Measurements from ENCODE around the gene SHKBP1. TPM values are rescaled to one million over a fixed set of nuclear protein-coding genes. Genes with fewer than 3 reads are reported as not detected.

Gene SHKBP1
- total and polyA plus RNA-seq, 2 of the 8 experiments (the other 6 are each of a cell fraction or from before 2014, with no cell fraction given): 74.6 to 98.8 TPM

DNA sequence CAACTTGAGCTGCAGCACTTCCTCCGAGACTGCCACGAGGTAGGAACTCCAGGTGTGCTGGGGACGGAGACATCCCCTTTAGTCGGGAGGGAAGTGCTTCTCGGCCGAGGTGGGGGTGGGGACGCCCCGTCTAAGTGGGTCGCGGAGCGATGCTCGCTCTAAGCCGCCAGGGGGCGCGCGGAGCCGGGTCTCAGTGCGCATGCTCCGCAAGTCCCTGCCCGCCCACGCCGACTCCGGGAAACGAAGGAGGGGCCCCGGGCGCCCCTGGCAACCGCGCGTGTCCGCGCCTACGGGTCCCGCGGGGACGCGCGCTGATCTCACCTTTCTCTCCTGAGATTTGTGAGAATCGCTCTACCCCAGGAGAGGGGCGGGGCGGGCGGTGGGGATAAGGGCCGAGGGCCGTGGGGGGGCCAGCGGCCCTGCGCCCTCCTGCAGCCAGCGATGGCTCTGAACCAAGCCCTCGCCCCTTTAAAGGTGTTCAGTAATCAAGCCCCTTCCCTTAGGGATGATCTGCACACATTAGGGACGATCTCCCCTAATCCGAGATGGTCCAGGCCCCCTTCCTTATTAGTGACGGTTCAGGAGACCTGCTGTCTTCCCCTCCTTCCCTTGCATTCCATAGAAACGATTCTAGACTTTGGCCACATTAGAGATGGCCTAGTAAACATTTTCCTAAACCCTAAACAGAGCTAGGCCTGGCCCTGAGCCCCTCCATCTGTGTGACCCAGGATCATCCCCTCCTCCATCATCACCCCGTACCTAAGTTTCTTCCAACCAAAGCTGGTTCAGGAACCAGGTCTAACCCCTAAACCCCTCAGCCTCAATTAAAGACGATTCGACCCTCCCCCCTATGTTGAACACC, 47.3 kb upstream of the SHKBP1 start (continued):
- 0 out of 4 replicates have a peak, but pooled peaks of 1 of the 2 experiments have one; percentile 41 for TF ChIP-seq SIN3A (conservative IDR thresholded peaks at IDR 0.05 in 1 of 2, IDR thresholded peaks at IDR 0.05 in 1 of 2; ENCODE audit: low read depth in 1 of 2, low read length in 2 of 2)
- peak; percentile 75 for TF ChIP-seq CTBP2 (IDR thresholded peaks at IDR 0.05; ENCODE audit: borderline replicate concordance, insufficient read depth, insufficient read length, low read length)
- peak; percentile 35 to 39; a peak in 2 of 4 replicates for TF ChIP-seq RAD21 (IDR thresholded peaks at IDR 0.05 in 1 of 2, conservative IDR thresholded peaks at IDR 0.05 in 1 of 2; ENCODE audit: low read depth in 2 of 2, low read length in 2 of 2)
- TF ChIP-seq SP4 (IDR thresholded peaks at IDR 0.05; ENCODE audit: low read length): peak; percentile 72; the same call in 1 of the 2 replicates
- TF ChIP-seq CHD2 (IDR thresholded peaks at IDR 0.05; ENCODE audit: low read length): no peak; the same call in 1 of the 2 replicates
- TF ChIP-seq, protein P1, sequence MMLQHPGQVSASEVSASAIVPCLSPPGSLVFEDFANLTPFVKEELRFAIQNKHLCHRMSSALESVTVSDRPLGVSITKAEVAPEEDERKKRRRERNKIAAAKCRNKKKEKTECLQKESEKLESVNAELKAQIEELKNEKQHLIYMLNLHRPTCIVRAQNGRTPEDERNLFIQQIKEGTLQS (IDR thresholded peaks at IDR 0.05; ENCODE audit: insufficient read depth, low read depth, low read length): peak; percentile 68
- TF ChIP-seq POLR2A (IDR thresholded peaks at IDR 0.05; ENCODE audit: control extremely low read depth in 1 of 2, low read depth in 2 of 2, low read length in 2 of 2): no peak
- TF ChIP-seq, protein P2, sequence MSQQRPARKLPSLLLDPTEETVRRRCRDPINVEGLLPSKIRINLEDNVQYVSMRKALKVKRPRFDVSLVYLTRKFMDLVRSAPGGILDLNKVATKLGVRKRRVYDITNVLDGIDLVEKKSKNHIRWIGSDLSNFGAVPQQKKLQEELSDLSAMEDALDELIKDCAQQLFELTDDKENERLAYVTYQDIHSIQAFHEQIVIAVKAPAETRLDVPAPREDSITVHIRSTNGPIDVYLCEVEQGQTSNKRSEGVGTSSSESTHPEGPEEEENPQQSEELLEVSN (IDR thresholded peaks at IDR 0.05): 0 out of 2 replicates have a peak, but pooled peaks have one; percentile 39
- TF ChIP-seq EGR1 (IDR thresholded peaks at IDR 0.05; ENCODE audit: borderline replicate concordance, low read depth, low read length): peak; percentile 100
- peak; percentile 58 for TF ChIP-seq ASH2L (IDR thresholded peaks at IDR 0.05; ENCODE audit: low read length)
- TF ChIP-seq CEBPB (IDR thresholded peaks at IDR 0.05; ENCODE audit: low read depth, low read length): no peak
- TF ChIP-seq RFX5 (IDR thresholded peaks at IDR 0.05; ENCODE audit: borderline replicate concordance, low read depth, low read length): peak; percentile 19; the same call in 1 of the 2 replicates
- peak; percentile 59; the same call in 1 of the 2 replicates for TF ChIP-seq SP1 (IDR thresholded peaks at IDR 0.05; ENCODE audit: low read depth, low read length)
- TF ChIP-seq NRF1 (IDR thresholded peaks at IDR 0.05; ENCODE audit: low read depth, low read length): peak; percentile 90
- TF ChIP-seq SRF (IDR thresholded peaks at IDR 0.05; ENCODE audit: low read depth, low read length): no peak
- no peak for TF ChIP-seq KDM4A (IDR thresholded peaks at IDR 0.05; ENCODE audit: low read depth, low read length, severe bottlenecking)
- peak; percentile 81 for TF ChIP-seq MAX (IDR thresholded peaks at IDR 0.05)
- peak; percentile 80 for TF ChIP-seq BACH1 (IDR thresholded peaks at IDR 0.05; ENCODE audit: low read length)
- TF ChIP-seq GABPA (IDR thresholded peaks at IDR 0.05; ENCODE audit: borderline replicate concordance, insufficient read depth, low read length): no peak
